HCT116 (cell line): ENCODE measurements around the gene CHRNB4. TPM values are rescaled to one million over a fixed set of nuclear protein-coding genes. Genes with fewer than 3 reads are reported as not detected.

Source experiments
- ATAC-seq: fragments of 200-7000 bp; cut with Tn5 transposase; 2 replicates; pipeline ENCODE4 v1.9.1; 2020; ENCODE audit warnings: mild to moderate bottlenecking, moderate library complexity
- BruUV-seq: library from RNA; stranded (reverse); fragments of 400-500 nt; replicated peaks from 2 replicates; lab custom pipeline; 2021; lab: Mats Ljungman, UMichigan
- CTCF ChIA-PET: fragments of 300-600 bp; sonication (Branson Sonifier 250); formaldehyde crosslinking; loops from one replicate; lab custom pipeline; 2021; ENCODE audit warnings: antibody characterized with exemption; lab: Charles Lee
- POLR2A ChIA-PET: fragments of 300-600, 350-600 bp; sonication (Branson Sonifier 250); formaldehyde crosslinking; loops from one replicate; lab custom pipeline; 2021; ENCODE audit warnings: antibody characterized with exemption; lab: Charles Lee
- RAD21 ChIA-PET, 2 experiments: fragments of 300-600 bp; sonication (Branson Sonifier 250); formaldehyde crosslinking; loops; one replicate each; lab custom pipeline; 2023; ENCODE audit warnings: low total read pairs in 2 of 2; ENCODE audit not compliant: uncharacterized antibody in 2 of 2, unreplicated experiment in 2 of 2, low non-redundant PET in 1 of 2; lab: Charles Lee
- DNase-seq: peaks from one replicate; pipeline ENCODE4 v3.0.0-alpha.2; 2010; ENCODE audit warnings: low read depth, low spot score
- H2AFZ ChIP-seq: fragments of 200-600 bp; shearing (Covaris generic), sonication (generic); 2 replicates; pipeline ENCODE4 v1.6.1; 2017; ENCODE audit warnings: low read depth, mixed run types, mixed read lengths, antibody characterized with exemption, low read length; ENCODE audit not compliant: poor library complexity, severe bottlenecking
- H3K27ac ChIP-seq: 2 replicates; pipeline ENCODE4 v1.5.1; 2012; ENCODE audit warnings: low read depth, low read length
- H3K27me3 ChIP-seq: fragments of 200-600 bp; sonication (generic); 2 replicates; pipeline ENCODE4 v1.6.1; 2016; ENCODE audit warnings: mixed run types, low read length, mixed read lengths; ENCODE audit not compliant: insufficient read depth
- H3K36me3 ChIP-seq, 2 experiments: fragments of 200-500 bp in 1 of 2; fragments of 200-600 bp in 1 of 2; sonication (Bioruptor generic) in 1 of 2; sonication (generic) in 1 of 2; 2 replicates each; pipeline versions ENCODE4 v1.5.1 to v1.6.1; 2014 to 2016; ENCODE audit warnings: low read length in 2 of 2, inconsistent platforms in 1 of 2, mixed read lengths in 1 of 2, mixed run types in 1 of 2; ENCODE audit not compliant: insufficient read depth in 2 of 2, control insufficient read depth in 1 of 2
- H3K4me1 ChIP-seq, 2 experiments: fragments of 200-600 bp in 1 of 2; sonication (generic) in 1 of 2; 2 replicates each; pipeline versions ENCODE4 v1.5.1 to v1.6.1; 2012 to 2017; ENCODE audit warnings: low read length in 2 of 2, inconsistent platforms in 1 of 2, mild to moderate bottlenecking in 1 of 2, mixed read lengths in 1 of 2, mixed run types in 1 of 2, moderate library complexity in 1 of 2; ENCODE audit not compliant: insufficient read depth in 2 of 2, control insufficient read depth in 1 of 2
- H3K4me2 ChIP-seq: fragments of 200-600 bp; sonication (generic); 2 replicates; pipeline ENCODE4 v1.6.1; 2017; ENCODE audit warnings: mixed run types, low read length, mixed read lengths
- H3K4me3 ChIP-seq, 2 experiments: fragments of 200-600 bp in 1 of 2; sonication (generic) in 1 of 2; replicated peaks in 1 of 2; 2 replicates each; pipeline ENCODE4 v1.5.1; 2011 to 2016; ENCODE audit warnings: low read length in 2 of 2, control low read depth in 1 of 2, low read depth in 1 of 2, mild to moderate bottlenecking in 1 of 2, mixed read lengths in 1 of 2, mixed run types in 1 of 2
- H3K79me2 ChIP-seq: fragments of 200-600 bp; sonication (generic); 2 replicates; pipeline ENCODE4 v1.6.1; 2017; ENCODE audit warnings: mild to moderate bottlenecking, mixed run types, low read length, moderate library complexity, mixed read lengths; ENCODE audit not compliant: insufficient read depth
- H3K9ac ChIP-seq: fragments of 200-600 bp; sonication (generic); 2 replicates; pipeline ENCODE4 v1.6.1; 2016; ENCODE audit warnings: low read length, mixed read lengths
- H3K9me2 ChIP-seq: fragments of 200-600 bp; sonication (generic), shearing (Covaris generic); 2 replicates; pipeline ENCODE4 v1.6.1; 2017; ENCODE audit warnings: mixed run types, mild to moderate bottlenecking, moderate library complexity; ENCODE audit not compliant: insufficient read depth
- H3K9me3 ChIP-seq, 2 experiments: fragments of 200-500 bp in 1 of 2; fragments of 200-600 bp in 1 of 2; sonication (Bioruptor generic) in 1 of 2; sonication (generic) in 1 of 2; 2 replicates each; pipeline ENCODE4 v1.6.1; 2014 to 2017; ENCODE audit warnings: low read length in 2 of 2, mixed read lengths in 2 of 2, inconsistent platforms in 1 of 2, low read depth in 1 of 2, mild to moderate bottlenecking in 1 of 2, mixed run types in 1 of 2, moderate library complexity in 1 of 2; ENCODE audit not compliant: control insufficient read depth in 1 of 2, insufficient read depth in 1 of 2
- H4K20me1 ChIP-seq: fragments of 200-600 bp; sonication (generic), shearing (Covaris generic); 2 replicates; pipeline ENCODE4 v1.6.1; 2017; ENCODE audit warnings: mixed run types, mild to moderate bottlenecking, moderate library complexity; ENCODE audit not compliant: insufficient read depth
- CEBPB ChIP-seq: IDR thresholded peaks from 2 replicates; pipeline ENCODE4 v1.6.1; 2012; ENCODE audit warnings: low read depth
- CTCF ChIP-seq, 3 experiments: fragments of 200-600 bp in 1 of 3; sonication (generic) in 1 of 3; IDR thresholded peaks in 2 of 3; conservative IDR thresholded peaks in 1 of 3; 2 replicates each; pipeline ENCODE4 v1.5.1; 2012 to 2017; ENCODE audit warnings: low read depth in 2 of 3, low read length in 2 of 3, antibody characterized with exemption in 1 of 3, borderline replicate concordance in 1 of 3, control low read depth in 1 of 3, mild to moderate bottlenecking in 1 of 3, mixed read lengths in 1 of 3, mixed run types in 1 of 3, moderate library complexity in 1 of 3; ENCODE audit not compliant: insufficient read depth in 1 of 3
- EGR1 ChIP-seq: IDR thresholded peaks from 2 replicates; pipeline ENCODE4 v1.6.1; 2012; ENCODE audit warnings: low read depth
- ELF1 ChIP-seq: IDR thresholded peaks from 2 replicates; pipeline ENCODE4 v1.6.1; 2012; ENCODE audit warnings: low read depth, borderline replicate concordance
- EZH2 ChIP-seq: fragments of 200-600 bp; sonication (generic); IDR thresholded peaks from 2 replicates; pipeline ENCODE4 v1.6.1; 2017; ENCODE audit warnings: antibody characterized with exemption, mixed run types
- EZH2phosphoT487 ChIP-seq: fragments of 200-600 bp; IDR thresholded peaks from 2 replicates; pipeline ENCODE4 v1.6.1; 2018; ENCODE audit warnings: antibody characterized with exemption, borderline replicate concordance
- FOSL1 ChIP-seq: IDR thresholded peaks from 2 replicates; pipeline ENCODE4 v1.6.1; 2012; ENCODE audit warnings: low read depth
- POLR2A ChIP-seq: IDR thresholded peaks from 2 replicates; pipeline ENCODE4 v1.7.0; 2011; ENCODE audit warnings: borderline replicate concordance; ENCODE audit not compliant: insufficient read depth, insufficient read length; ENCODE audit errors: extremely low read depth
- RAD21 ChIP-seq: IDR thresholded peaks from 2 replicates; pipeline ENCODE4 v1.6.1; 2012; ENCODE audit warnings: low read depth, mild to moderate bottlenecking
- REST ChIP-seq: IDR thresholded peaks from 2 replicates; pipeline ENCODE4 v1.6.1; 2012; ENCODE audit warnings: low read depth
- SIN3A ChIP-seq: IDR thresholded peaks from 2 replicates; pipeline ENCODE4 v1.6.1; 2012; ENCODE audit warnings: low read depth
- SP1 ChIP-seq: IDR thresholded peaks from 2 replicates; pipeline ENCODE4 v1.6.1; 2012; ENCODE audit warnings: low read depth
- SRF ChIP-seq: IDR thresholded peaks from 2 replicates; pipeline ENCODE4 v1.6.1; 2012; ENCODE audit warnings: low read depth
- TCF7L2 ChIP-seq: IDR thresholded peaks from 2 replicates; pipeline ENCODE4 v1.7.0; 2011; ENCODE audit warnings: borderline replicate concordance, inconsistent platforms; ENCODE audit not compliant: insufficient read depth, insufficient read length; ENCODE audit errors: extremely low read depth
- YY1 ChIP-seq: IDR thresholded peaks from 2 replicates; pipeline ENCODE4 v1.6.1; 2011; ENCODE audit warnings: low read length, low read depth, moderate library complexity, mild to moderate bottlenecking; ENCODE audit not compliant: insufficient replicate concordance; ENCODE audit errors: extremely low read depth
- ZBTB33 ChIP-seq: IDR thresholded peaks from 2 replicates; pipeline ENCODE4 v1.6.1; 2011; ENCODE audit warnings: mild to moderate bottlenecking, low read length, moderate library complexity; ENCODE audit not compliant: insufficient replicate concordance; ENCODE audit errors: extremely low read depth
- ZFX ChIP-seq: fragments of 450-650 bp; IDR thresholded peaks from 2 replicates; pipeline ENCODE4 v1.6.1; 2017
- ZNF274 ChIP-seq: fragments of 200-500 bp; sonication (Bioruptor generic); IDR thresholded peaks from 2 replicates; pipeline ENCODE4 v1.6.1; 2014; ENCODE audit warnings: mild to moderate bottlenecking, low read depth, low read length, inconsistent platforms
- intact Hi-C: fragments of 100-400 bp; cut with micrococcal nuclease; formaldehyde crosslinking; loops from 2 replicates; pipeline ENCODE4 v1.10.0; 2022
- total RNA-seq: library from RNA; stranded (reverse); gene quantifications from one replicate; pipeline ENCODE4 v1.2.1, GENCODE V29; 2021; ENCODE audit not compliant: unreplicated experiment
- TF ChIP-seq, protein P1 (sequence below): IDR thresholded peaks from 2 replicates; pipeline ENCODE4 v1.6.1; 2012
- TF ChIP-seq, protein P2 (sequence below): IDR thresholded peaks from 2 replicates; pipeline ENCODE4 v1.6.1; 2012

The CHRNB4 gene
- total RNA-seq, 1 experiment from 2014 or later, result 2.0 TPM

GRCh38 chr15:78617516-78617915, 23.5 kb downstream of the CHRNB4 start:
- ChIA-PET POLR2A (no interaction called here), RAD21 (no interaction called here), CTCF (no interaction called here)
- BruUV-seq, result no TSS peak
- Histone ChIP-seq H3K9ac (no peak overlapping the region), H3K27me3 (no peaks in the 10 kb centered on the region), H3K79me2 (no peaks in the 10 kb centered on the region), H2AFZ (no peak overlapping the region), H3K9me2 (no peaks in the 10 kb centered on the region), H3K27ac (no peak overlapping the region), H3K4me3 (no peak overlapping the region), H3K4me1 (peaks cover 0 to 4% of the 10 kb centered on the region in 2 experiments; a peak in 1 of 4 replicates), H3K4me2 (no peak overlapping the region), H3K36me3 (no peaks in the 10 kb centered on the region), H4K20me1 (no peaks in the 10 kb centered on the region), H3K9me3 (no peaks in the 10 kb centered on the region)
- no peak for ATAC-seq
- no peak for DNase-seq
- TF ChIP-seq EZH2 (no peak), ZNF274 (no peak), REST (no peak), SIN3A (no peak), ZBTB33 (no peak), FOSL1 (no peak), SRF (no peak), EZH2phosphoT487 (no peak), SP1 (no peak), CEBPB (no peak), YY1 (no peak), TCF7L2 (no peak), ELF1 (no peak), ZFX (no peak), CTCF (IDR thresholded peaks at IDR 0.05 in 2 of 3, conservative IDR thresholded peaks at IDR 0.05 in 1 of 3; ENCODE audit: borderline replicate concordance in 1 of 3, insufficient read depth in 1 of 3, low read depth in 2 of 3, low read length in 2 of 3) (no peak), EGR1 (no peak), POLR2A (no peak), RAD21 (no peak)
- TF ChIP-seq, protein P1, sequence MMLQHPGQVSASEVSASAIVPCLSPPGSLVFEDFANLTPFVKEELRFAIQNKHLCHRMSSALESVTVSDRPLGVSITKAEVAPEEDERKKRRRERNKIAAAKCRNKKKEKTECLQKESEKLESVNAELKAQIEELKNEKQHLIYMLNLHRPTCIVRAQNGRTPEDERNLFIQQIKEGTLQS, result no peak
- TF ChIP-seq, protein P2, sequence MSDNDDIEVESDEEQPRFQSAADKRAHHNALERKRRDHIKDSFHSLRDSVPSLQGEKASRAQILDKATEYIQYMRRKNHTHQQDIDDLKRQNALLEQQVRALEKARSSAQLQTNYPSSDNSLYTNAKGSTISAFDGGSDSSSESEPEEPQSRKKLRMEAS, result no peak
- intact Hi-C loops, result no loop called here
